ENCODE results near the gene STKLD1.

STKLD1 gene

GRCh38 chr9:133368249-133368881 is 7.8 kb upstream of the STKLD1 start:
- TF ChIP-seq CTCF (IDR thresholded peaks at IDR 0.05; ENCODE audit: poor library complexity, severe bottlenecking), result no peak
- no peaks in the 10 kb centered on the region for H3K9me3 ChIP-seq (ENCODE audit: severe bottlenecking)
- H3K36me3 ChIP-seq (ENCODE audit: low read depth), result peaks cover 94% of the 10 kb centered on the region
- H3K4me3 ChIP-seq (ENCODE audit: severe bottlenecking), result no peak overlapping the region
- H3K4me1 ChIP-seq (ENCODE audit: insufficient read depth, poor library complexity, severe bottlenecking), result peaks cover 13% of the 10 kb centered on the region
- H3K27me3 ChIP-seq (ENCODE audit: insufficient read depth, poor library complexity, severe bottlenecking), result no peaks in the 10 kb centered on the region
- H3K27ac ChIP-seq (ENCODE audit: poor library complexity, severe bottlenecking), result no peak overlapping the region
- ATAC-seq (ENCODE audit: low read depth) (no peak), DNase-seq (ENCODE audit: low spot score) (no peak)

GRCh38 chr9:133369422-133369821 is 6.7 kb upstream of the STKLD1 start:
- peaks cover 13% of the 10 kb centered on the region for H3K4me1 ChIP-seq (ENCODE audit: insufficient read depth, poor library complexity, severe bottlenecking)
- H3K27me3 ChIP-seq (ENCODE audit: insufficient read depth, poor library complexity, severe bottlenecking), result no peaks in the 10 kb centered on the region
- peaks cover 91% of the 10 kb centered on the region for H3K36me3 ChIP-seq (ENCODE audit: low read depth)
- DNase-seq (ENCODE audit: low spot score) (no peak), ATAC-seq (ENCODE audit: low read depth) (no peak)
- H3K4me3 ChIP-seq (ENCODE audit: severe bottlenecking), result no peak overlapping the region
- no peaks in the 10 kb centered on the region for H3K9me3 ChIP-seq (ENCODE audit: severe bottlenecking)
- H3K27ac ChIP-seq (ENCODE audit: poor library complexity, severe bottlenecking), result no peak overlapping the region
- no peak for TF ChIP-seq CTCF (IDR thresholded peaks at IDR 0.05; ENCODE audit: poor library complexity, severe bottlenecking)

GRCh38 chr9:133369933-133370332 is 6.2 kb upstream of the STKLD1 start:
- no peak overlapping the region for H3K27ac ChIP-seq (ENCODE audit: poor library complexity, severe bottlenecking)
- no peaks in the 10 kb centered on the region for H3K9me3 ChIP-seq (ENCODE audit: severe bottlenecking)
- H3K27me3 ChIP-seq (ENCODE audit: insufficient read depth, poor library complexity, severe bottlenecking), result no peaks in the 10 kb centered on the region
- DNase-seq (ENCODE audit: low spot score) (no peak), ATAC-seq (ENCODE audit: low read depth) (no peak)
- no peak for TF ChIP-seq CTCF (IDR thresholded peaks at IDR 0.05; ENCODE audit: poor library complexity, severe bottlenecking)
- peaks cover 11% of the 10 kb centered on the region for H3K4me1 ChIP-seq (ENCODE audit: insufficient read depth, poor library complexity, severe bottlenecking)
- no peak overlapping the region for H3K4me3 ChIP-seq (ENCODE audit: severe bottlenecking)
- H3K36me3 ChIP-seq (ENCODE audit: low read depth), result peaks cover 89% of the 10 kb centered on the region

- DNase-seq (ENCODE audit: low spot score), result no peak
- Histone ChIP-seq H3K4me3 (ENCODE audit: severe bottlenecking) (no peak overlapping the region), H3K9me3 (ENCODE audit: severe bottlenecking) (no peaks in the 10 kb centered on the region), H3K27me3 (ENCODE audit: insufficient read depth, poor library complexity, severe bottlenecking) (no peaks in the 10 kb centered on the region), H3K36me3 (ENCODE audit: low read depth) (peaks cover 81% of the 10 kb centered on the region), H3K27ac (ENCODE audit: poor library complexity, severe bottlenecking) (no peak overlapping the region), H3K4me1 (ENCODE audit: insufficient read depth, poor library complexity, severe bottlenecking) (peaks cover 4% of the 10 kb centered on the region)
- no peak for ATAC-seq (ENCODE audit: low read depth)
- TF ChIP-seq CTCF (IDR thresholded peaks at IDR 0.05; ENCODE audit: poor library complexity, severe bottlenecking), result no peak
Observed at GRCh38 chr9:133370685-133371084, 5.5 kb upstream of the STKLD1 start.

- TF ChIP-seq CTCF (IDR thresholded peaks at IDR 0.05; ENCODE audit: poor library complexity, severe bottlenecking), result no peak
- Histone ChIP-seq H3K4me1 (ENCODE audit: insufficient read depth, poor library complexity, severe bottlenecking) (no peaks in the 10 kb centered on the region), H3K36me3 (ENCODE audit: low read depth) (peaks cover 75% of the 10 kb centered on the region), H3K27ac (ENCODE audit: poor library complexity, severe bottlenecking) (no peak overlapping the region), H3K9me3 (ENCODE audit: severe bottlenecking) (no peaks in the 10 kb centered on the region), H3K4me3 (ENCODE audit: severe bottlenecking) (no peak overlapping the region), H3K27me3 (ENCODE audit: insufficient read depth, poor library complexity, severe bottlenecking) (no peaks in the 10 kb centered on the region)
- ATAC-seq (ENCODE audit: low read depth) (no peak), DNase-seq (ENCODE audit: low spot score) (no peak)
Observed at GRCh38 chr9:133371261-133371711, 4.9 kb upstream of the STKLD1 start.

Data from RWPE2 (cell line).